Thyroid gland (tissue), 4 donors: Measurements from ENCODE around the gene PRPF19. TPM values are rescaled to one million over a fixed set of nuclear protein-coding genes. Genes with fewer than 3 reads are reported as not detected.

Experiments
- DNase-seq, 2 donors: peaks; one replicate each; pipeline ENCODE4 v3.0.0-alpha.2; 2019
- H3K27ac ChIP-seq, 3 donors: fragments of 200-600 bp; sonication (generic); 1 replicate in 2 of 3; 2 replicates in 1 of 3; pipeline ENCODE4 v1.5.1; 2016 to 2019; ENCODE audit warnings: mild to moderate bottlenecking in 1 of 3, moderate library complexity in 1 of 3
- H3K27me3 ChIP-seq: fragments of 200-600 bp; sonication (generic); one replicate; pipeline ENCODE4 v1.5.1; 2019
- H3K36me3 ChIP-seq, 2 donors: fragments of 200-600 bp; sonication (generic); one replicate each; pipeline ENCODE4 v1.5.1; 2016 to 2019
- H3K4me1 ChIP-seq, 2 donors: fragments of 200-600 bp; sonication (generic); one replicate each; pipeline ENCODE4 v1.5.1; 2017 to 2019
- H3K4me3 ChIP-seq, 3 donors: fragments of 200-600 bp; sonication (generic); replicated peaks in 1 of 3; 1 replicate in 2 of 3; 2 replicates in 1 of 3; pipeline ENCODE4 v1.5.1; 2016; ENCODE audit warnings: mild to moderate bottlenecking in 1 of 3
- H3K9me3 ChIP-seq: fragments of 200-600 bp; sonication (generic); one replicate; pipeline ENCODE4 v1.5.1; 2017
- CTCF ChIP-seq, 6 experiments: fragments of 200-600 bp in 3 of 6; fragments of 450-650 bp in 3 of 6; sonication (generic) in 3 of 6; IDR thresholded peaks; one replicate each; pipeline ENCODE4 v1.5.1; 2016 to 2019; ENCODE audit warnings: antibody characterized with exemption in 6 of 6, mild to moderate bottlenecking in 2 of 6, inconsistent platforms in 1 of 6, moderate library complexity in 1 of 6
- POLR2A ChIP-seq, 2 donors: fragments of 450-650 bp; IDR thresholded peaks; one replicate each; pipeline ENCODE4 v1.6.1; 2017; ENCODE audit warnings: antibody characterized with exemption in 2 of 2, mild to moderate bottlenecking in 2 of 2, moderate library complexity in 1 of 2
- WGBS, 2 donors: methylation state at CpG; one replicate each; pipeline ENCODE4 v1.1.5; 2017; 5-methylcytosine and 5-hydroxymethylcytosine counted together
- intact Hi-C: fragments of 100-400 bp; cut with DNase I; formaldehyde crosslinking; loops from one replicate; pipeline ENCODE4 v1.15.1; 2023
- total RNA-seq, 4 donors: library from RNA; depleted of rRNA; stranded (reverse); fragments of >200 nt; gene quantifications; one replicate each; pipeline ENCODE4 v1.2.3, GENCODE V29; 2016

PRPF19 gene
- total RNA-seq, 4 donors from 2014 or later = 38.0 to 94.4 (median 71.5) TPM

- WGBS, 2 donors = 86 to 91% methylated on average over 11 of the region's 11 CpGs
- Histone ChIP-seq H3K27me3 (no peaks in the 10 kb centered on the region), H3K4me1 (peaks cover 0 to 17% of the 10 kb centered on the region in 2 donors), H3K9me3 (no peaks in the 10 kb centered on the region), H3K27ac (no peak overlapping the region), H3K36me3 (no peaks in the 10 kb centered on the region), H3K4me3 (no peak overlapping the region)
- intact Hi-C loops = no loop called here
- DNase-seq = no peak
- TF ChIP-seq POLR2A (IDR thresholded peaks at IDR 0.05) = no peak
These were observed 38.3 kb upstream of the PRPF19 start for GRCh38 chr11:60944490-60945294.

GRCh38 chr11:60942970-60943565 lies 36.7 kb upstream of the PRPF19 start:
- peaks cover 0 to 18% of the 10 kb centered on the region in 2 donors for H3K4me1 ChIP-seq
- peak; percentile 54 to 62 for DNase-seq
- intact Hi-C loops = no loop called here
- 25 to 39% methylated on average over 8 of the region's 9 CpGs for WGBS, 2 donors
- no peak overlapping the region for H3K4me3 ChIP-seq
- no peaks in the 10 kb centered on the region for H3K27me3 ChIP-seq
- H3K9me3 ChIP-seq = no peaks in the 10 kb centered on the region
- peak overlapping the region in 1 of 3 donors; percentile 56 for H3K27ac ChIP-seq
- H3K36me3 ChIP-seq = no peaks in the 10 kb centered on the region
- TF ChIP-seq CTCF (IDR thresholded peaks at IDR 0.05) (no peak), POLR2A (IDR thresholded peaks at IDR 0.05) (no peak)

- Histone ChIP-seq H3K27me3 (no peaks in the 10 kb centered on the region), H3K4me3 (no peak overlapping the region)
These were observed 35.8 kb upstream of the PRPF19 start for GRCh38 chr11:60942219-60942618.

GRCh38 chr11:60941371-60942119 lies 35.2 kb upstream of the PRPF19 start:
- no peaks in the 10 kb centered on the region for H3K9me3 ChIP-seq
- TF ChIP-seq CTCF (IDR thresholded peaks at IDR 0.05) = no peak
- no peak overlapping the region for H3K27ac ChIP-seq
- no peak for DNase-seq
- 83 to 91% methylated on average over 6 of the region's 6 CpGs for WGBS, 2 donors
- H3K36me3 ChIP-seq = no peaks in the 10 kb centered on the region
- no peak overlapping the region for H3K4me3 ChIP-seq
- intact Hi-C loops = no loop called here
- peaks cover 0 to 20% of the 10 kb centered on the region in 2 donors for H3K4me1 ChIP-seq
- no peaks in the 10 kb centered on the region for H3K27me3 ChIP-seq

More at GRCh38 chr11:60942219-60942618, 35.8 kb upstream of the PRPF19 start:
- intact Hi-C loops = no loop called here
- no peak for DNase-seq
- TF ChIP-seq POLR2A (IDR thresholded peaks at IDR 0.05) (no peak), CTCF (IDR thresholded peaks at IDR 0.05) (no peak)
- no peaks in the 10 kb centered on the region for H3K36me3 ChIP-seq
- no peaks in the 10 kb centered on the region for H3K9me3 ChIP-seq
- peak overlapping the region in 1 of 3 donors; percentile 56 for H3K27ac ChIP-seq
- 80 to 89% methylated on average over 2 to 4 of the region's 4 CpGs for WGBS, 2 donors
- H3K4me1 ChIP-seq = peaks cover 0 to 18% of the 10 kb centered on the region in 2 donors

- intact Hi-C loops = no loop called here
- Histone ChIP-seq H3K27ac (no peak overlapping the region), H3K27me3 (no peaks in the 10 kb centered on the region), H3K4me3 (no peak overlapping the region), H3K9me3 (no peaks in the 10 kb centered on the region), H3K36me3 (no peaks in the 10 kb centered on the region), H3K4me1 (peaks cover 0 to 22% of the 10 kb centered on the region in 2 donors)
- DNase-seq = no peak
- TF ChIP-seq CTCF (IDR thresholded peaks at IDR 0.05) = no peak
- TF ChIP-seq POLR2A (IDR thresholded peaks at IDR 0.05) = no peak
- WGBS, 2 donors = 45% methylated on average over 2 of the region's 2 CpGs
These were observed 33.5 kb upstream of the PRPF19 start for GRCh38 chr11:60939855-60940254.
